ENCODE results near the gene PTPRE.

The PTPRE gene

GRCh38 chr10:128073890-128074289, 167.0 kb downstream of the PTPRE start:
- no peaks in the 10 kb centered on the region for H3K36me3 ChIP-seq (ENCODE audit: control insufficient read depth, insufficient read depth, low read length)
- H3K27ac ChIP-seq = no peak overlapping the region
- H3K79me2 ChIP-seq = no peaks in the 10 kb centered on the region
- H3K9ac ChIP-seq = no peak overlapping the region
- no peak for TF ChIP-seq CTCF (IDR thresholded peaks at IDR 0.05)
- H3K27me3 ChIP-seq (ENCODE audit: control insufficient read depth, insufficient read depth, low read length) = no peaks in the 10 kb centered on the region
- no peak overlapping the region for H3K4me2 ChIP-seq (ENCODE audit: low read length)
- H2AFZ ChIP-seq = no peak overlapping the region
- no peaks in the 10 kb centered on the region for H3K4me1 ChIP-seq
- no peaks in the 10 kb centered on the region for H3K9me3 ChIP-seq (ENCODE audit: control insufficient read depth, low read length)
- no peak overlapping the region for H3K4me3 ChIP-seq (ENCODE audit: low read depth, low read length)

GRCh38 chr10:128074589-128074988, 167.7 kb downstream of the PTPRE start:
- TF ChIP-seq CTCF (IDR thresholded peaks at IDR 0.05) = no peak
- Histone ChIP-seq H3K27me3 (ENCODE audit: control insufficient read depth, insufficient read depth, low read length) (no peaks in the 10 kb centered on the region), H3K4me1 (no peaks in the 10 kb centered on the region), H3K79me2 (no peaks in the 10 kb centered on the region), H3K9ac (no peak overlapping the region), H3K4me2 (ENCODE audit: low read length) (no peak overlapping the region), H3K4me3 (ENCODE audit: low read depth, low read length) (no peak overlapping the region), H3K9me3 (ENCODE audit: control insufficient read depth, low read length) (no peaks in the 10 kb centered on the region), H3K27ac (no peak overlapping the region), H2AFZ (no peak overlapping the region), H3K36me3 (ENCODE audit: control insufficient read depth, insufficient read depth, low read length) (no peaks in the 10 kb centered on the region)

GRCh38 chr10:128077155-128077875, 170.4 kb downstream of the PTPRE start:
- Histone ChIP-seq H3K4me3 (ENCODE audit: low read depth, low read length) (no peak overlapping the region), H3K4me2 (ENCODE audit: low read length) (no peak overlapping the region), H3K79me2 (no peaks in the 10 kb centered on the region), H3K9ac (no peak overlapping the region), H3K4me1 (no peaks in the 10 kb centered on the region), H2AFZ (no peak overlapping the region), H3K27ac (no peak overlapping the region), H3K36me3 (ENCODE audit: control insufficient read depth, insufficient read depth, low read length) (no peaks in the 10 kb centered on the region), H3K27me3 (ENCODE audit: control insufficient read depth, insufficient read depth, low read length) (no peaks in the 10 kb centered on the region), H3K9me3 (ENCODE audit: control insufficient read depth, low read length) (no peaks in the 10 kb centered on the region)
- no peak for TF ChIP-seq CTCF (IDR thresholded peaks at IDR 0.05)

GRCh38 chr10:128078136-128078969, 171.4 kb downstream of the PTPRE start:
- TF ChIP-seq CTCF (IDR thresholded peaks at IDR 0.05) = peak; percentile 58
- no peak overlapping the region for H3K4me3 ChIP-seq (ENCODE audit: low read depth, low read length)
- no peaks in the 10 kb centered on the region for H3K36me3 ChIP-seq (ENCODE audit: control insufficient read depth, insufficient read depth, low read length)
- H3K27me3 ChIP-seq (ENCODE audit: control insufficient read depth, insufficient read depth, low read length) = no peaks in the 10 kb centered on the region
- H3K9me3 ChIP-seq (ENCODE audit: control insufficient read depth, low read length) = no peaks in the 10 kb centered on the region
- no peaks in the 10 kb centered on the region for H3K4me1 ChIP-seq
- no peak overlapping the region for H3K4me2 ChIP-seq (ENCODE audit: low read length)
- H3K27ac ChIP-seq = no peak overlapping the region
- H3K9ac ChIP-seq = no peak overlapping the region
- H3K79me2 ChIP-seq = no peaks in the 10 kb centered on the region
- no peak overlapping the region for H2AFZ ChIP-seq

Data from parathyroid adenoma (tissue), 2 donors.